Inferior parietal cortex (tissue), 1 donor: Measurements from ENCODE around the gene TBC1D7.

Source experiments
- DNase-seq: peaks from one replicate; pipeline ENCODE4 v3.0.0-alpha.2; 2016; ENCODE audit errors: extremely low spot score

TBC1D7 gene

DNA sequence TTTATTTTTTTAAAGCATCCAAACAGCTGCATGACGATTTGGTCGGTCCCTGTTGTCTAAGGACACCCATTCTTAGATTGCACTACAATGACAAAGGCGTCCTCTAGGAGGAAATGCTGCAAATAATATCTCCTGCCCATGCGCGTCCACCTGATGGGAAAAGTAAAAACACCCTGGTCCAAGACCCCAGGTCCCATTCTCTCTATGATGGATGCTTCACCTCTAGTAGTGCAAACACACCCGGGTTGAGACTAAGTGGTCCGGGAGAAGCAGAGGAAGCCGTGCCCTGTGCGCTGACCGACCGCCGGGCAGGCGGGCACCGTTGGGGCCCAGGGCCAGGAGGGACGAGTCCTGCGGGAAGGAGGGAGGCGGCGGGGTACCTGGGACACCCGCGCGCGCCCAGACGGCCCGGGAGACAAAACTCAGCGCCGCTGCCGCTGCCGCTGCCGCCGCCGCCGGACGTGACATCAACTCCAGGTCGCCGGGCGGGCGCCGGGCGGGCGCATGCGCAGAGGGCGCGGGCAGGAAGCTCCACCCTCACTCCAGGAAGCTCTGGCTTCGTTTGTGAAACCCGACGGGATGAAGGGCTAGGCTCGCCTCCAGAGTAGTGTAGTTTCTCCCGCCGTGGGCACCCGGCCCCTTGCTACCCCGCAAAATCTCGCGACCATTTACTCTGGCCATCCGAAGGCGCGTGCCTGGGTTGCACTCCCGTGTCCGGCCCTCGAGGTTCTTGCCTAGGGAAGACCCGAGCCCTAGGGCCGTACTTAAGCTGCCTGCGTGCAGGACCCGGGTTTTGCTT lies at the start of gene TBC1D7:
Gene TBC1D7 (minus strand): TSS at position 462 of the 799 bp plus-strand sequence. CDS start 1,639 bp downstream, outside the sequence.
- DNase-seq, result peak; percentile 92

DNA sequence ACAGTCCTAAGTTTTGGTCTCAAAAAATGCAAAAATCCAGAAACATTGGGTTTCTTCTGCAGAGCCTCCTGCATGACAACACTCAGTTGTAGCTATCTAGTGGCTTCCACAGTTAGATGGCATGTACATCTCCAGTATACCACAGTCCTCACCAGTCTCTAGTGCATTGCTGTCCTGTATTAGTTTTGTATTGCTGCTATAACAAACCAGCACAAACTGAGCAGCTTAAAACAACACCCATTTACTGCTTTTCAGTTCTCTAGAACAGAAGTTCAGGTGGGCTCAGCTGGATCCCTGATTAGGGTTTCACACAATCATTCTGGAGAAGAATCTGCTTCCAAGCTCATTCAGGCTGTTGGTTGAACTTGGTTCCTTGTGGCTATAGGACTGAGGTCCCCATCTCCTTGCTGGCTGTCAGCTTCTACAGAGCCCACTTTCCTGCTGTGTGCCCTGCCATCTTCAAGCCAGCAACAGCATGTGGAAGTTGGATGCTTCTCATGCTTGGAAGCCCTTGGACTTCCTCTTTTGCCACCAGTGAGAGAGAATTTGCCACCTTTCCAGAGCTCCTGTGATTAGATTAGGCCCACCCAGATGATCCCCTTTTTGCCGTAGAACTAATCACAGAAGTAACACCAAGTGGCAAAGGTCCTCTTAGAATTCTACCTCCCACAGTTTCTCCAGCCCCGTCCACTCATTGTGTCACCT lies 48.9 kb upstream of the TBC1D7 start:
- DNase-seq, result no peak

DNA sequence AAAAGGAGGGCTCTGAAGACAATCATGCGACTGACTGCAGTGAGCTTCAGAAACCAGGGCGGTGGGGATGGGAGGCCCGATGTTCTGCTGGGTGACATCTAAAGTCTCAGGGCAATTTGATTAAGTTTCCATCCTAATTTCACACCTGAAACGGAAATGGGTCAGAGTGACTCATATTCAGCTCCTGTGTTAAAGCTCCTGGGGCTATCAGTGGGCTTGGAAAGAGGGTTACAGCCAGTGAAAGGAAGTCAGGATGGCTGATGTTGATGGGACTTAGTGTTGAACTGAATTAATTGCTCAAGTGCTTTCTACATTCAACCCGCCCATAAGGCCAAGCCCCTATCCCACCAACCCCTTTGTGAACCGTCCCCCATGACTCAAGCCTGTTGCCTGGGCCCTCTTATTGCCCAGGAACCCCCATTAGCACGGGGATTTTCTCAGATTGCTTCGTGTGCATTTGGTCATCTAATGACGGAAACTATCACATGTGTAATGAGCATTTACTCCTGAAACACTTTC lies 47.1 kb upstream of the TBC1D7 start:
- DNase-seq, result no peak

DNA sequence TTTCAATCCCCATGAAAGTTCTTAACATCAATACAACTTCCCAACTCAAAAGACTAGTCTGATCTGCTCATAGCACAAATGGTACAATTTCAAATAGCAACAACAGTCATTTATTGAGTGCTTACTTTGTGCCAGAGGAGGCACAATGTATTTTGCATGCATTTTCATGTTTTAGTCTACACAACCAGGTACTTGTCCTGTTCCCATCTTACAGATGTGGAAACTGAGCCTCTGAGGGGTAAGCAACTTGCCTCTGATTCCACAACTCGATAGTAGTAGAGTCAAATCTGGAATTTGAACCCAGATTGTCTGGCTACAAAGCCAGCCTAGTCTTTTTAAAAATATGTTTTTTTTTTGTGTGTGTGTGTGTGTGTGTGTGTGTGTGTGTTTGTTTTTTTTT lies 45.6 kb upstream of the TBC1D7 start:
- no peak for DNase-seq

- DNase-seq, result no peak
Measured at GRCh38 chr6:13373488-13373886, 45.1 kb upstream of the TBC1D7 start.

GRCh38 chr6:13372688-13373487 lies 44.6 kb upstream of the TBC1D7 start:
- no peak for DNase-seq

DNA sequence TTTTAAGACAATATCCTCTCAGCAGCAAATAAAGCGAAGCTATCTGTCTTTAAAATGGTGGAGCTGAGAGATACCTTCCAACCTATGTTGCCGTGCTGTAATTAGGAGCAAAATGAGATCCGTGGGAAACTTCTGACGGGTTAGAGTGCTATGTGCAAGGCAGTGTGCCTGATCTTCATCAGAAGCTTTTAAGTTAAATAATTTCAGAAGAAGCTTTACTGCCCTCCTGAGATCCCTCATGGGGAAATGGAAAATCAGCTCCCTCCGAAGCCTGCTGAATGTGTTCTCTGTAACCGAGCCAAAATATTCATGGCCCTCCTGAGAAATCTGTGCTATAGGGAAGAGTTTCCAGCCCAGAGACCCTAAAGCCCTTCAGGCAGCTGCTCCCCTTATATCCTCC lies 43.7 kb upstream of the TBC1D7 start:
- DNase-seq, result no peak

GRCh38 chr6:13371421-13372072 lies 43.2 kb upstream of the TBC1D7 start:
- no peak for DNase-seq

GRCh38 chr6:13370623-13371022 lies 42.3 kb upstream of the TBC1D7 start:
- DNase-seq, result no peak

DNA sequence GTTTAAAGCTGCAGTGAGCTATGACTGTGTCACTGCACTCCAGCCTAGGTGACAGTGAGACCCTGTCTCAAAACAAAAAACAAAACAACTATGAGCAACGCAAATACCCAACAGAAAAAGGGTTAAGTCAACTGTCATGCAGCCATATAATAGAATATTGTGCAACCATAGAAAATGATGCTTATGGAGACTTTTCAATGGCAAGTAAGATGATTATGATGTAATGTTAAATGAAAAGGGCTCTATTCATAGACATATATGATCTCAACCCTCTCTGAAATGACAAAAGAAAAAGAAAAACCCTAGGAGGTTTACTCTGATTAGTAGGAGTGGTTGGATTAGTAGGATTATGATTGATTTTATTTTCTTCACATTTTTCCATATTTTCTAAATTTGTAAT lies 41.3 kb upstream of the TBC1D7 start:
- no peak for DNase-seq

- DNase-seq, result no peak
Measured at GRCh38 chr6:13368731-13369115, 40.4 kb upstream of the TBC1D7 start.

- no peak for DNase-seq
Measured at GRCh38 chr6:13368079-13368730, 39.9 kb upstream of the TBC1D7 start.

- no peak for DNase-seq
Measured at GRCh38 chr6:13367396-13367795, 39.1 kb upstream of the TBC1D7 start.

DNA sequence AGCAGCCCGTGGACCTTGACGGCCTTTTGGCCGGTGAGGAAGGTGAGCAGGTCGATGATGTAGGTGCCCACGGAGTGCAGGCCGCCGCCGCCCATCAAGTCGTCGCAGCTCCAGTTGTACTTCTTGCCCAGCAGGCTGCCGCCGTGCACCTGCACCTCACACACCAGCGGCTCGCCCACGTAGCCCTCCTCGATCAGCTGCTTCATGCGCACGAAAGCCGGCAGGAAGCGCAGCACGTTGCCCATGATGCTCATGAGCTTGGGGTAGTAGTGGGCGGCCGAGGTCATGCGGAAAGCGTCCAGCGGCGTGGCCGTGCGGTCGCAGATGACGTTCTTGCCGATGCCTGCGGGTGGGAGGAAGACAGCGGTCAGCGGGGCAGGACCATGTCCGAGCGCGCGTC lies 37.0 kb upstream of the TBC1D7 start:
- DNase-seq, result no peak

GRCh38 chr6:13364842-13365241 lies 36.5 kb upstream of the TBC1D7 start:
- DNase-seq, result no peak

DNA sequence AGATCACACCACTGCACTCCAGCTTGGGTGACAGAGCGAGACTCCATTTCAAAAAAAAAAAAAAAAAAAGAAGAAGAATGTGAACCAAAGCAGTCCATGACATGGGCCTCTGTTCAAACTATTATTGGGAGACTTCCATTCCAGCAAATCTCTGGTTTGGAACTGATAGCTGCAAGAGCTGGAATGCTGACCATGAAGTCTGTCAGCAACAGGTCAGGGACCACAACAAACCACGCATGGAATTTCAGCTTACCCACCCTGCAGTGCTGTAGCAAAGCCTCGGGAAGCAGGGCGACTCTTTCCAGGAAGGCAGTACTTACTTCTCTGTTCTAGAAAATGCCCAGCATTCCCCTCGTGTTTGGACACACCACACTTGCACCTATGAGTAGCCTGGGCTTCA lies 34.1 kb upstream of the TBC1D7 start:
- DNase-seq, result no peak

- no peak for DNase-seq
Measured at GRCh38 chr6:13360671-13361540, 32.6 kb upstream of the TBC1D7 start.

- DNase-seq, result no peak
Measured at GRCh38 chr6:13359287-13359686, 30.9 kb upstream of the TBC1D7 start.

DNA sequence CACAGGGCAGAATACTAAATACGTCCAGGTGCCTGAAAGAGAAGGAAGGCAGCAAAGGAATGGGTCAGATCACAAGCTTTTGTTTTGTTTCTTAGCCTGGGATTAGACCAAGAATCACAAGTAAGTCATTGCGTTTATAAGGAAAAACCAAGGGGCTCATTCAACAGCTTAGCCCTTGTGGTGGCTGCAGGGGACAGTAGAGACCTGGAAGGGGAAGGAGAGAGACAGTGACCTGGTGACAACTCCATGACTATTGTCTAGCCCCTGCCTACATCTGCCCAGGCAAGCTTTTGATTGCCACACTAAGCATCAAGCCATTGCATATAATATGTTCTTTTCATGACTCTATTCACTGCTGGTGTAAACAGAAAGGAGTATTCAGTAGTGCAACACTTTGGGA lies 30.2 kb upstream of the TBC1D7 start:
- DNase-seq, result no peak

DNA sequence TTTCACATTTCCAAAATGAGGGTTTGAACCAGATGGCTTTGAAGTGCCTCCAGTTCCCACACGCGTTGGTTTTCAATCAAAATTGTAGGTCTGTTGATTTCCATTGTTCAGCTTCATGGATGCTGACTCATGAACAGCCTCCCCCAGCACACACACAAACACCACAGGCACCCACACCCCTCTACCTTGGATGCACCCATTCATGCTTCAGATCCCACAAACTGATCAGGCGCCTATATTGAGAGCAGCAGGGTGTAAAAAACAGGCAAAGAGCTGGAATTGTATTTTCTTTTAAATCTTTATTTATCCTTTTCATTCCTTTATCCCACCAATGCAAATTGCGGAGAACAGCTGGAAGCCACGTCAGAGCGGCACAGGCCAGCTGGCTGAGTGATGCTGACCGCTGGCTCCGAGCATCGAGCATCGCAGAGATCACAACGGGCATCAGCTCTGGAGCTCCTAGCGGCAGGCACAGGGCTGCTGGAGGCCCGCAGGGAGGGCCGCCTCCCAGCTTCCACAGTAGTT lies 29.3 kb upstream of the TBC1D7 start:
- DNase-seq, result peak; percentile 46
